ENCODE data around the gene FGF10.

FGF10 gene

GRCh38 chr5:44358421-44358820 is 30.8 kb downstream of the FGF10 start:
- H3K27me3 ChIP-seq (replicated peaks; ENCODE audit: control insufficient read depth, insufficient read depth, low read length), result no peaks in the 10 kb centered on the region
- no peak for TF ChIP-seq CTCF (IDR thresholded peaks at IDR 0.05; ENCODE audit: insufficient read depth, low read length, poor library complexity, severe bottlenecking)
- no peak overlapping the region for H3K4me3 ChIP-seq (replicated peaks; ENCODE audit: low read depth, low read length)
- no peaks in the 10 kb centered on the region for H3K36me3 ChIP-seq (ENCODE audit: control insufficient read depth, insufficient read depth, low read length)
- DNase-seq (ENCODE audit: extremely low read depth, insufficient read length), result no peak

- Histone ChIP-seq H3K4me3 (replicated peaks; ENCODE audit: low read depth, low read length) (no peak overlapping the region), H3K27me3 (replicated peaks; ENCODE audit: control insufficient read depth, insufficient read depth, low read length) (no peaks in the 10 kb centered on the region), H3K36me3 (ENCODE audit: control insufficient read depth, insufficient read depth, low read length) (no peaks in the 10 kb centered on the region)
- DNase-seq (ENCODE audit: extremely low read depth, insufficient read length), result no peak
- TF ChIP-seq CTCF (IDR thresholded peaks at IDR 0.05; ENCODE audit: insufficient read depth, low read length, poor library complexity, severe bottlenecking), result no peak
Measured at GRCh38 chr5:44356231-44356630, 33.0 kb downstream of the FGF10 start.

- no peak for TF ChIP-seq CTCF (IDR thresholded peaks at IDR 0.05; ENCODE audit: insufficient read depth, low read length, poor library complexity, severe bottlenecking)
- H3K27me3 ChIP-seq (replicated peaks; ENCODE audit: control insufficient read depth, insufficient read depth, low read length), result no peaks in the 10 kb centered on the region
- H3K36me3 ChIP-seq (ENCODE audit: control insufficient read depth, insufficient read depth, low read length), result no peaks in the 10 kb centered on the region
- H3K4me3 ChIP-seq (replicated peaks; ENCODE audit: low read depth, low read length), result no peak overlapping the region
- DNase-seq (ENCODE audit: extremely low read depth, insufficient read length), result no peak
Measured at GRCh38 chr5:44345871-44346270, 43.3 kb downstream of the FGF10 start.

- H3K4me3 ChIP-seq (replicated peaks; ENCODE audit: low read depth, low read length), result no peak overlapping the region
- no peaks in the 10 kb centered on the region for H3K27me3 ChIP-seq (replicated peaks; ENCODE audit: control insufficient read depth, insufficient read depth, low read length)
- no peak for TF ChIP-seq CTCF (IDR thresholded peaks at IDR 0.05; ENCODE audit: insufficient read depth, low read length, poor library complexity, severe bottlenecking)
- H3K36me3 ChIP-seq (ENCODE audit: control insufficient read depth, insufficient read depth, low read length), result no peaks in the 10 kb centered on the region
- peak; percentile 0 for DNase-seq (ENCODE audit: extremely low read depth, insufficient read length)
Measured at GRCh38 chr5:44336708-44337107, 52.5 kb downstream of the FGF10 start.

- Histone ChIP-seq H3K36me3 (ENCODE audit: control insufficient read depth, insufficient read depth, low read length) (no peaks in the 10 kb centered on the region), H3K27me3 (replicated peaks; ENCODE audit: control insufficient read depth, insufficient read depth, low read length) (no peaks in the 10 kb centered on the region), H3K4me3 (replicated peaks; ENCODE audit: low read depth, low read length) (no peak overlapping the region)
- DNase-seq (ENCODE audit: extremely low read depth, insufficient read length), result no peak
- TF ChIP-seq CTCF (IDR thresholded peaks at IDR 0.05; ENCODE audit: insufficient read depth, low read length, poor library complexity, severe bottlenecking), result no peak
Measured at GRCh38 chr5:44334622-44335021, 54.6 kb downstream of the FGF10 start.

- no peak overlapping the region for H3K4me3 ChIP-seq (replicated peaks; ENCODE audit: low read depth, low read length)
- no peaks in the 10 kb centered on the region for H3K36me3 ChIP-seq (ENCODE audit: control insufficient read depth, insufficient read depth, low read length)
- peak; percentile 56 for TF ChIP-seq CTCF (IDR thresholded peaks at IDR 0.05; ENCODE audit: insufficient read depth, low read length, poor library complexity, severe bottlenecking)
- H3K27me3 ChIP-seq (replicated peaks; ENCODE audit: control insufficient read depth, insufficient read depth, low read length), result no peaks in the 10 kb centered on the region
- no peak for DNase-seq (ENCODE audit: extremely low read depth, insufficient read length)
Measured at GRCh38 chr5:44332285-44332971, 56.8 kb downstream of the FGF10 start.
